ENCODE data around the gene TEF.

GRCh38 chr22:41339823-41340222 is 41.9 kb upstream of the TEF start:
- TF ChIP-seq NR3C1 (CRISPR knock-in tag; conservative IDR thresholded peaks at IDR 0.05; ENCODE audit: low read depth) (no peak), CTCF (IDR thresholded peaks at IDR 0.05) (no peak), ESRRA (CRISPR knock-in tag; IDR thresholded peaks at IDR 0.05; ENCODE audit: borderline replicate concordance) (no peak), ATF3 (CRISPR knock-in tag; conservative IDR thresholded peaks at IDR 0.05) (no peak), SP1 (CRISPR knock-in tag; conservative IDR thresholded peaks at IDR 0.05) (no peak), USF1 (CRISPR knock-in tag; IDR thresholded peaks at IDR 0.05) (no peak), USF2 (CRISPR knock-in tag; IDR thresholded peaks at IDR 0.05) (no peak), JUN (CRISPR knock-in tag; IDR thresholded peaks at IDR 0.05) (no peak), ZNF317 (CRISPR knock-in tag; IDR thresholded peaks at IDR 0.05; ENCODE audit: borderline replicate concordance, low read depth) (no peak), ZNF416 (CRISPR knock-in tag; IDR thresholded peaks at IDR 0.05) (no peak), NR1H2 (CRISPR knock-in tag; IDR thresholded peaks at IDR 0.05) (no peak), CREM (CRISPR knock-in tag; IDR thresholded peaks at IDR 0.05) (no peak)

Data from WTC11 (cell line).